ENCODE data around the gene VPS52. TPM values are rescaled to one million over a fixed set of nuclear protein-coding genes. Genes with fewer than 3 reads are reported as not detected.

The VPS52 gene
- total RNA-seq, 3 donors from 2014 or later, result 58.2 to 82.6 (median 72.7) TPM

DNA sequence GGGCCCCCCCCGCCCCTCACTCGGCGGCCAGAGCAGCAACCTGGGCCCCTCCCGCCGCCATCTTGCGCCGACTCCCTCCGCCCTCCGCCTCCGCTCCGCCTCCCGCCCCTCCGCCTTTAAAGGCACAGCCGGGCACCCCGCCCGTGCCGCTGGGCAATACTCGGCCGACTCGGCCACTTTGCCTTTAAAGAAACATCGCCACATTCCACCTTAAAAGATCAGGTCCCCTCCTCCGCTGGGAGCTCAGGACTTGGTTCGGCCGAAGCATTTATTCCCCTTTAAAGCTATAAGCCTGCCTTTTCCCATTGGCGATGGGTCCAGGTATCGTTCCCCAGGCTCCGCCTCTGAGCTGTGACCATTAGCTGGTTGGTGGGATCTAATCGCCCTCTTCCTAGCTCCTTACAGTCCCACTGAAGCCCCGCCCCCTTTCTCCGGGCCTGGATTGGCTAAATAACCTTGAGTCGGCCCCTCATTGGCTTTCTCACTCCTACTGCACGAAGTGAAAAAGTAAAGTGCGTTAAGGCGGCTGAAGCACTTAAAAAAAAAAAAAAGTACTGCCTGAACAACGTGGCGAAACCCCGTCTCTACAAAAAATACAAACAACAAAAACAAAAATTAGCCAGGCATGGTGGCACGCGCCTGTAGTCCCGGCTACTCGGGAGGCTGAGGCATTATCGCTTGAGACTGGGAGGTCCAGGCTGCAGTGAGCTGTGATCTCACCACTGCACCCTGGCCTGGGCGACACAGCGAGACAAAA is 46.2 kb upstream of the VPS52 start, which contains the start of gene ZBTB22:
Gene ZBTB22, minus strand, starts transcription at position 76 of the 757 bp plus-strand sequence. CDS start 828 bp downstream, outside the sequence.
- Histone ChIP-seq H3K9me3 (no peaks in the 10 kb centered on the region), H3K4me3 (peak within 1 kb of the TSS; percentile 19), H3K36me3 (ENCODE audit: low read depth) (peaks cover 1% of the 10 kb centered on the region), H3K4me1 (ENCODE audit: low read depth) (peaks cover 35% of the 10 kb centered on the region)
- TF ChIP-seq, protein P1, sequence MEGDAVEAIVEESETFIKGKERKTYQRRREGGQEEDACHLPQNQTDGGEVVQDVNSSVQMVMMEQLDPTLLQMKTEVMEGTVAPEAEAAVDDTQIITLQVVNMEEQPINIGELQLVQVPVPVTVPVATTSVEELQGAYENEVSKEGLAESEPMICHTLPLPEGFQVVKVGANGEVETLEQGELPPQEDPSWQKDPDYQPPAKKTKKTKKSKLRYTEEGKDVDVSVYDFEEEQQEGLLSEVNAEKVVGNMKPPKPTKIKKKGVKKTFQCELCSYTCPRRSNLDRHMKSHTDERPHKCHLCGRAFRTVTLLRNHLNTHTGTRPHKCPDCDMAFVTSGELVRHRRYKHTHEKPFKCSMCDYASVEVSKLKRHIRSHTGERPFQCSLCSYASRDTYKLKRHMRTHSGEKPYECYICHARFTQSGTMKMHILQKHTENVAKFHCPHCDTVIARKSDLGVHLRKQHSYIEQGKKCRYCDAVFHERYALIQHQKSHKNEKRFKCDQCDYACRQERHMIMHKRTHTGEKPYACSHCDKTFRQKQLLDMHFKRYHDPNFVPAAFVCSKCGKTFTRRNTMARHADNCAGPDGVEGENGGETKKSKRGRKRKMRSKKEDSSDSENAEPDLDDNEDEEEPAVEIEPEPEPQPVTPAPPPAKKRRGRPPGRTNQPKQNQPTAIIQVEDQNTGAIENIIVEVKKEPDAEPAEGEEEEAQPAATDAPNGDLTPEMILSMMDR (IDR thresholded peaks at IDR 0.05), result no peak
- ATAC-seq (peak; percentile 72), DNase-seq (peak; percentile 97 to 100 (median 99))
- intact Hi-C loops (cut with DNase I, micrococcal nuclease), result no loop called here

DNA sequence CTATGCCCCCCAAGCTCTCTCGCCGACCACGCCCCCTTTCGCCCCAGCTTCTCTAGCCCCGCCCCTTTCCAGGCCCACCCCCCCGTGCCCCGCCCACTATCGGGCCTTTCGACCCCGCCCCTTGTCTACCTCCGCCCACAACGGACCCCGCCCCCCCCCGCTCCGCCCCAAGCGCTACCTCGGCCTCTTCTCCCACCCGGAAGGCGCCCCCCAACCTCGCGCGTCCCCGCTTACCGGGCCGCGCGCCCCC is 45.7 kb upstream of the VPS52 start:
- DNase-seq, result peak in 1 of 3 donors; percentile 66
- H3K4me1 ChIP-seq (ENCODE audit: low read depth), result peaks cover 36% of the 10 kb centered on the region
- intact Hi-C loops (cut with DNase I, micrococcal nuclease), result no loop called here
- peak; percentile 6 for ATAC-seq
- TF ChIP-seq, protein P1 (IDR thresholded peaks at IDR 0.05), result no peak
- no peaks in the 10 kb centered on the region for H3K36me3 ChIP-seq (ENCODE audit: low read depth)
- H3K9me3 ChIP-seq, result no peaks in the 10 kb centered on the region
- H3K4me3 ChIP-seq, result peak overlapping the region; percentile 19

DNA sequence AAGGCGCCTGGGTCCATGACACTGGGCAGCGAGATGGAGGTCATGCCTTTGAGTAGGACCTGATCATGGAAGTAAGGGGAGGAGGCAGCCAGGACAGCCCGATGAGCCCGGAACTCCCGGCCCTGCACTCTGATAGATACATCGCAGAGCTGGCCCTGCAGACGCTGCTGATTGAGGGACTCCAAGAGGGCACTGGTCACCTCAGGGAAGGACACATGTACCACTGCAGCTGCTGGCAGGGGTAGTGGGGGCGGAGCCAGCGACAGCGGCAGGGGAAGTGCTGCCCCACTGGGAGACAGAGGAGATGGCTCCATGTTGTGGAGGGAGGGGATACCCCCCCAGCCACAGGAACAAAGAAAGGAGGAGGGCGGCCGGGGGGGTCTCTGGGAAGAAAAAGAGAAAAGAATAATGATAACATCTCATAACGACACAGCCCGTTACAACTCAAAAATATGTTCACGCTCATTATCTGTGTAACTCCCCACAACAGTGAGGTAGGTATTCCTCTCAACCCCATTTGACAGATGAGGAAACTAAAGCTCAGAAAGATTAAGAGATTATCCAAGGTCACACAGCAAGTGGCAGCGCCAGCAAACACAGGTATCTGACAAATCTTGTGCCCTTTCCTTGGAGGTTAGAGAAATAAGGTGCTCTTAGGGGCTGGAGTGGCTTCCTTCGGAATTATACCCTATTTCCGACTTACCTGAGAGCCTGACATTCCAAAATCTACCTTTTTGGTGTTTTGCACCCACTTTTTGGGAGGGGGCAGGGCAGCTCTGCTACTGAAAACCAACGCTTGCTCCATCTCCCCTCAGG is 45.1 kb upstream of the VPS52 start:
- Histone ChIP-seq H3K9me3 (no peaks in the 10 kb centered on the region), H3K36me3 (ENCODE audit: low read depth) (no peaks in the 10 kb centered on the region), H3K4me1 (ENCODE audit: low read depth) (peaks cover 38% of the 10 kb centered on the region), H3K4me3 (peak overlapping the region; percentile 19)
- intact Hi-C loops (cut with DNase I, micrococcal nuclease), result no loop called here
- TF ChIP-seq, protein P1 (IDR thresholded peaks at IDR 0.05), result no peak
- DNase-seq (peak; percentile 37 to 76 (median 54)), ATAC-seq (no peak)

DNA sequence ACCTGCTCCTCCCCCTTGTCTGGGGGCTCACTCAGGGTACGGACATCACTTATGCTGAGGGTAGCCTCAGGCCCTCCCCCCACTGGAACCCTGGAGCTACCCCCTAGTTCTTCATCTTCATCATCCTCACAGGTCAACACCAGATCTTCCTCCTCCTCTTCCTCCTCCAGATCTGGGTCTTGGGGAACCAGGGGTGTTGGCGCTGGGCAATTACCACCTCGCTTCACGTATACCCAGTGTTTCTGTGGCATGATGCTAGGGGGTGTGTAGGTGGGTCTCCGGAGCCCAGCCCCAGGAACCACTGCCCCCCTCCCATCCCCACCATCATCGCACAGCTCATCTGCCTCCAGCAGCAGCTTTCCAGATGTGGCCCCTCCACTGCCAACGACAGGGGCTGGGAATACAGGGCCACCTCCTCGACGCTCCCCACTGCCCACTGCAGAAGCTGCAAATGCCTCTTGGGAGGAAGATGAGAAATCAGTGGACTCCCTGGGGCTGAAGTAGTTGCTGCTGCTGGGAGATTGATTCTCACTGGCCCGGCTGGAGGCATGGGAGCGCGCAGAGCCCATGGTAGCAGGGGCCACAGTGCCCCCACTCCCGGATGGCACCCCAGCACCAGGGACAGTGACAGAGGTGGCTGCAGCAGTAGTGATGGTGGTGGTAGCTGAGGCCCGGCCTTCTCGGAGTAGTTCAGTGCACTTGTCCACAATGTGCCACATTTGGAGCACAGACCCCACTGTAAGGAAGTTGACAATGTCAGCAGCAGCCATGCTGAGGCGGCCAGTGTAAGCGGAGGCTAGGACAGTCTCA is 44.3 kb upstream of the VPS52 start:
- peaks cover 32% of the 10 kb centered on the region for H3K4me1 ChIP-seq (ENCODE audit: low read depth)

More for the DNA sequence above, 44.3 kb upstream of the VPS52 start:
- intact Hi-C loops (cut with DNase I, micrococcal nuclease), result no loop called here
- H3K9me3 ChIP-seq, result no peaks in the 10 kb centered on the region
- TF ChIP-seq, protein P1 (IDR thresholded peaks at IDR 0.05), result no peak
- H3K36me3 ChIP-seq (ENCODE audit: low read depth), result no peaks in the 10 kb centered on the region
- DNase-seq, result peak in 1 of 3 donors; percentile 59
- H3K4me3 ChIP-seq, result no peak overlapping the region
- ATAC-seq, result no peak

Data from mucosa of descending colon (tissue), 3 donors.